C4-2B (cell line): ENCODE measurements around the gene GPR179.

Experiments
- ZFX ChIP-seq: fragments of 450-650 bp; IDR thresholded peaks from 2 replicates; pipeline ENCODE4 v1.6.1; 2017
- TF ChIP-seq, protein P1 (sequence below): fragments of 450-650 bp; conservative IDR thresholded peaks from 2 replicates; pipeline ENCODE4 v1.5.1; 2017; ENCODE audit warnings: mild to moderate bottlenecking

GRCh38 chr17:38338535-38338934 lies 5.2 kb downstream of the GPR179 start:
- TF ChIP-seq, protein P1, sequence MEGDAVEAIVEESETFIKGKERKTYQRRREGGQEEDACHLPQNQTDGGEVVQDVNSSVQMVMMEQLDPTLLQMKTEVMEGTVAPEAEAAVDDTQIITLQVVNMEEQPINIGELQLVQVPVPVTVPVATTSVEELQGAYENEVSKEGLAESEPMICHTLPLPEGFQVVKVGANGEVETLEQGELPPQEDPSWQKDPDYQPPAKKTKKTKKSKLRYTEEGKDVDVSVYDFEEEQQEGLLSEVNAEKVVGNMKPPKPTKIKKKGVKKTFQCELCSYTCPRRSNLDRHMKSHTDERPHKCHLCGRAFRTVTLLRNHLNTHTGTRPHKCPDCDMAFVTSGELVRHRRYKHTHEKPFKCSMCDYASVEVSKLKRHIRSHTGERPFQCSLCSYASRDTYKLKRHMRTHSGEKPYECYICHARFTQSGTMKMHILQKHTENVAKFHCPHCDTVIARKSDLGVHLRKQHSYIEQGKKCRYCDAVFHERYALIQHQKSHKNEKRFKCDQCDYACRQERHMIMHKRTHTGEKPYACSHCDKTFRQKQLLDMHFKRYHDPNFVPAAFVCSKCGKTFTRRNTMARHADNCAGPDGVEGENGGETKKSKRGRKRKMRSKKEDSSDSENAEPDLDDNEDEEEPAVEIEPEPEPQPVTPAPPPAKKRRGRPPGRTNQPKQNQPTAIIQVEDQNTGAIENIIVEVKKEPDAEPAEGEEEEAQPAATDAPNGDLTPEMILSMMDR = no peak
- no peak for TF ChIP-seq ZFX
